HG03066 (cell line): ENCODE data around the gene NBEAL2.
"Not testable (repeated sequence)": the region's sequence is repeated elsewhere in the genome, so short reads cannot be mapped to it uniquely, and the experiment has no call there.

Source experiments
- ATAC-seq: cut with Tn5 transposase; IDR thresholded peaks from one replicate; pipeline ENCODE4 v1.9.1; 2021; ENCODE audit warnings: low read depth; ENCODE audit not compliant: unreplicated experiment

NBEAL2 gene

GRCh38 chr3:46960835-46961234 lies 18.6 kb upstream of the NBEAL2 start:
- ATAC-seq = no peak

- no peak for ATAC-seq
These were observed 17.0 kb upstream of the NBEAL2 start for GRCh38 chr3:46962427-46962826.

GRCh38 chr3:46962990-46963389 lies 16.5 kb upstream of the NBEAL2 start:
- no peak for ATAC-seq

GRCh38 chr3:46964038-46964590 lies 15.4 kb upstream of the NBEAL2 start:
- ATAC-seq = not testable (repeated sequence)

GRCh38 chr3:46965151-46965550 lies 14.3 kb upstream of the NBEAL2 start:
- no peak for ATAC-seq

- no peak for ATAC-seq
These were observed 12.7 kb upstream of the NBEAL2 start for GRCh38 chr3:46966811-46967210.

GRCh38 chr3:46968783-46969428 lies 10.6 kb upstream of the NBEAL2 start:
- no peak for ATAC-seq

- ATAC-seq = no peak
These were observed 8.9 kb upstream of the NBEAL2 start for GRCh38 chr3:46970391-46971091.

- no peak for ATAC-seq
These were observed 8.3 kb upstream of the NBEAL2 start for GRCh38 chr3:46971151-46971550.

- ATAC-seq = no peak
These were observed 7.7 kb upstream of the NBEAL2 start for GRCh38 chr3:46971742-46972141.

- ATAC-seq = no peak
These were observed 7.1 kb upstream of the NBEAL2 start for GRCh38 chr3:46972396-46972795.

- no peak for ATAC-seq
These were observed 4.9 kb upstream of the NBEAL2 start for GRCh38 chr3:46974421-46975171.

- ATAC-seq = peak; percentile 63
These were observed 2.9 kb upstream of the NBEAL2 start, which contains the start of gene CCDC12 for GRCh38 chr3:46976326-46977190. Gene CCDC12, minus strand, starts transcription at chr3:46976745. Its CDS starts 13 bp downstream, at chr3:46976732.

GRCh38 chr3:46977811-46978195 lies 1.7 kb upstream of the NBEAL2 start:
- ATAC-seq = no peak

GRCh38 chr3:46978381-46978780 lies 1.1 kb upstream of the NBEAL2 start:
- no peak for ATAC-seq

- ATAC-seq = peak; percentile 4
These were observed 562 bp downstream of the NBEAL2 start for GRCh38 chr3:46979958-46980497.

- ATAC-seq = no peak
These were observed 2.5 kb downstream of the NBEAL2 start for GRCh38 chr3:46981932-46982471.

GRCh38 chr3:46982546-46982945 lies 3.1 kb downstream of the NBEAL2 start:
- ATAC-seq = no peak

GRCh38 chr3:46984591-46985459 lies 5.4 kb downstream of the NBEAL2 start:
- ATAC-seq = no peak
